IPS-15b (cell line): ENCODE data around the gene RNF4.
"Not testable (repeated sequence)": the region's sequence is repeated elsewhere in the genome, so short reads cannot be mapped to it uniquely, and the experiment has no call there.

ENCODE experiments used
- H3K27me3 ChIP-seq: one replicate; pipeline ENCODE4 v1.6.1; 2013; ENCODE audit warnings: low read length; ENCODE audit not compliant: control insufficient read depth, insufficient read depth
- H3K36me3 ChIP-seq: one replicate; pipeline ENCODE4 v1.6.1; 2013; ENCODE audit warnings: low read length; ENCODE audit not compliant: control insufficient read depth, insufficient read depth
- H3K4me1 ChIP-seq: one replicate; pipeline ENCODE4 v1.6.1; 2013; ENCODE audit warnings: mild to moderate bottlenecking, low read length; ENCODE audit not compliant: control insufficient read depth, insufficient read depth
- H3K4me3 ChIP-seq: one replicate; pipeline ENCODE4 v1.5.1; 2013; ENCODE audit warnings: low read depth, low read length
- H3K9ac ChIP-seq: one replicate; pipeline ENCODE4 v1.6.1; 2013; ENCODE audit warnings: low read depth, mild to moderate bottlenecking, low read length
- H3K9me3 ChIP-seq: one replicate; pipeline ENCODE4 v1.6.1; 2013; ENCODE audit warnings: mild to moderate bottlenecking, low read length; ENCODE audit not compliant: control insufficient read depth, insufficient read depth

The RNF4 gene

GRCh38 chr4:2507259-2507658 is 38.4 kb downstream of the RNF4 start:
- Histone ChIP-seq H3K9ac (no peak overlapping the region), H3K4me1 (no peaks in the 10 kb centered on the region), H3K36me3 (peaks cover 61% of the 10 kb centered on the region), H3K9me3 (no peaks in the 10 kb centered on the region), H3K4me3 (no peak overlapping the region), H3K27me3 (no peaks in the 10 kb centered on the region)

- Histone ChIP-seq H3K4me1 (no peaks in the 10 kb centered on the region), H3K9me3 (no peaks in the 10 kb centered on the region), H3K9ac (no peak overlapping the region), H3K4me3 (no peak overlapping the region), H3K36me3 (peaks cover 67% of the 10 kb centered on the region), H3K27me3 (no peaks in the 10 kb centered on the region)
These were observed 38.9 kb downstream of the RNF4 start for GRCh38 chr4:2507855-2508254.

DNA sequence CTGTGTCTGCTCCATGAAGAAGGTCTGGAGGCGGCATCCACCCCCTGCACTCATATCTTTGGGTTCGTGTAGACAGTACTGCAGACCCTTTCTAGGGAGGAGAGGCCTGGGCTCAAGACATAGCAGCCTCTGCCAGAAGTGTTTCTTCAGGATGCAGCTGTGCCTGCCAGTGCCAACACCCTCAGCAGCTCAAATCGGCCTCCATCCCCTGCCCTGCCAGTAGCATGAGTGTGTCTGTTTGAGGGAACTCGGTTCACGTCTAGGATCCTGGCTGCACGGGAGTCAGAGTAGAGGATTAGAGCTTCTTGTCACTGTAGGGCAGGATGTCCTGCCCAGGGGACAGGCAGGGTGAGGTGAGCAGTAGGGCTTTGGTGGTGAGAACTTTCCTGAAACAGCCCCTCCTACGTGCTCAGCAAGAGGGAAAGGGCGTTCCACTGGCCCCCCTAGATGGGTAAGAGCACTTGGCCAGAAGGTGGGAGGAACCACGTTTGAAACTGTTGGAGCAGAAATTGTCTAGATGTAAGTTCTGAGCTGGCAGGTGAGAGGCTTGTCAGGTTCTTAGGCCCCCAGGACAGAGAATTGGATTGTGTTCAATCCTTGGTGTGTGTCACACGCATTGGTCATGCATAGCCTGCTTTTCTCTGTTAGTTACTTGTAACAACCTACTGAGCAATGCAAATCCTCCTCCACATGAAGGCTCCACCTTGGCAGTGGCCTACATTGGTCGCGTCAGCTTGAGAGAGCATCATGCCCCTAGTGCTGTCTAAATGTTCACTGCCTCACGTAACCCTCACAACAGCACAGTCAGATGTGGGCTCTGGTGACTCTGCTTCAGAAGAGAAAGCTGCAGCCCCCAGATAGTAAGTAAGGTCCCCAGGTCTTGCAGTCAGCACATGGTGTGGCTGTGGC is 41.7 kb downstream of the RNF4 start:
- Histone ChIP-seq H3K9ac (no peak overlapping the region), H3K4me3 (no peak overlapping the region), H3K9me3 (no peaks in the 10 kb centered on the region), H3K4me1 (no peaks in the 10 kb centered on the region), H3K27me3 (no peaks in the 10 kb centered on the region), H3K36me3 (peaks cover 72% of the 10 kb centered on the region)

DNA sequence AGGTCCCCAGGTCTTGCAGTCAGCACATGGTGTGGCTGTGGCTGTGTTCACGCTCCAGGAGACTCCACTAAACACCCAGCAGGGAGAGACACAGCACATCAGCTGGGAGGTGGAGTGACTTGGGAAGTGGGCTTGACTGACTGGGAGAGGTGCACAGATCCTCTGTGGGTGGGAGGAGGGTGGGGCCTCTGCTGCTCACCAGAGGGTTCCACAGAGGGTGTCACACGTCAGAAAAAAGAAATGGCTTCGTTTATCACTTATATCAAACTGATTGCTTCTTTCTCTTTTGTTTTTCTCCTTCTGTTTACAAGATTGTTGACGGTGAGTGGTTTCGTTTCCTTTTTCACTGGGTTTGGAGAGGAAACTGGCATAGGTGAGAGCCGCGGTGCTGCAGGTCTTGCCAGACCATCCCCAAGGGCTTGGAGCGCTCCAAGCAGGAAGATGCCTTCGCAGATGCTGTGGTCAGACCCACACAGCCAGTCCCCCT is 42.8 kb downstream of the RNF4 start:
- peaks cover 76% of the 10 kb centered on the region for H3K36me3 ChIP-seq
- no peaks in the 10 kb centered on the region for H3K27me3 ChIP-seq
- no peak overlapping the region for H3K4me3 ChIP-seq
- no peak overlapping the region for H3K9ac ChIP-seq
- H3K9me3 ChIP-seq, result no peaks in the 10 kb centered on the region
- no peaks in the 10 kb centered on the region for H3K4me1 ChIP-seq

GRCh38 chr4:2512396-2513135 is 43.7 kb downstream of the RNF4 start:
- Histone ChIP-seq H3K9ac (no peak overlapping the region), H3K36me3 (peaks cover 68% of the 10 kb centered on the region), H3K4me3 (no peak overlapping the region), H3K9me3 (no peaks in the 10 kb centered on the region), H3K4me1 (no peaks in the 10 kb centered on the region), H3K27me3 (no peaks in the 10 kb centered on the region)

GRCh38 chr4:2514193-2514592 is 45.3 kb downstream of the RNF4 start:
- peaks cover 59% of the 10 kb centered on the region for H3K36me3 ChIP-seq
- H3K9ac ChIP-seq, H3K9me3 ChIP-seq, H3K4me1 ChIP-seq, H3K4me3 ChIP-seq, H3K27me3 ChIP-seq: not testable (repeated sequence)

GRCh38 chr4:2514944-2515343 is 46.0 kb downstream of the RNF4 start:
- not testable (repeated sequence) for H3K27me3 ChIP-seq, H3K9ac ChIP-seq, H3K4me3 ChIP-seq, H3K9me3 ChIP-seq, H3K4me1 ChIP-seq
- peaks cover 51% of the 10 kb centered on the region for H3K36me3 ChIP-seq

GRCh38 chr4:2515830-2516550 is 47.1 kb downstream of the RNF4 start:
- no peaks in the 10 kb centered on the region for H3K9me3 ChIP-seq
- no peaks in the 10 kb centered on the region for H3K4me1 ChIP-seq
- H3K36me3 ChIP-seq, result peaks cover 41% of the 10 kb centered on the region
- H3K27me3 ChIP-seq, result no peaks in the 10 kb centered on the region
- H3K4me3 ChIP-seq, result no peak overlapping the region
- no peak overlapping the region for H3K9ac ChIP-seq

GRCh38 chr4:2516635-2517034 is 47.7 kb downstream of the RNF4 start:
- H3K4me3 ChIP-seq, result no peak overlapping the region
- no peak overlapping the region for H3K9ac ChIP-seq
- H3K9me3 ChIP-seq, result no peaks in the 10 kb centered on the region
- H3K27me3 ChIP-seq, result no peaks in the 10 kb centered on the region
- H3K36me3 ChIP-seq, result peaks cover 38% of the 10 kb centered on the region
- no peaks in the 10 kb centered on the region for H3K4me1 ChIP-seq

DNA sequence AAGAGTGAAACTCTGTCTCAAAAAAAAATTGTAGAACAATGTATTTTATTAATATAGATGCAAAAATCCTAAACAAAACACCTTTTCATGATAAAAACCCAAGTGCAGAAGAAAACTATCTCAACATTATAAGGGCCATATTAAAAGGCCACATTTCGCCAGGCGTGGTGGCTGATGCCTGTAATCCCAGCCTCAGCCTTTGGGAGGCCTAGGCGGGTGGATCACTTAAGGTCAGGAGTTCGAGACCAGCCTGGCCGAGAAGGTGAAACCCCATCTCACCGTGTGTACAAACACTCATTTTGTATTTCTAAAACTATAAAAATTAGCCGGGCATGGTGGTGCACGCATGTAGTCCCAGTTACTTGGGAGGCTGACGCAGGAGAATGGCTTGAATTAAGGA is 57.7 kb downstream of the RNF4 start:
- Histone ChIP-seq H3K4me3 (no peak overlapping the region), H3K27me3 (no peaks in the 10 kb centered on the region), H3K9ac (no peak overlapping the region), H3K4me1 (no peaks in the 10 kb centered on the region), H3K36me3 (no peaks in the 10 kb centered on the region), H3K9me3 (no peaks in the 10 kb centered on the region)

GRCh38 chr4:2534904-2535375 is 66.0 kb downstream of the RNF4 start:
- Histone ChIP-seq H3K27me3 (no peaks in the 10 kb centered on the region), H3K36me3 (no peaks in the 10 kb centered on the region), H3K4me3 (peak overlapping the region; percentile 87), H3K9me3 (no peaks in the 10 kb centered on the region), H3K4me1 (peaks cover 4% of the 10 kb centered on the region), H3K9ac (peak overlapping the region; percentile 91)
